Measurements from ENCODE around the gene SP2.
A peak's percentile ranks its signal among the peaks of the same experiment; 100 is the strongest.

The SP2 gene

GRCh38 chr17:47884427-47884740 is 11.7 kb upstream of the SP2 start:
- Histone ChIP-seq H3K36me3 (ENCODE audit: control insufficient read depth, insufficient read depth, low read length) (no peaks in the 10 kb centered on the region), H3K9me3 (ENCODE audit: control insufficient read depth, low read length) (no peaks in the 10 kb centered on the region), H3K4me1 (ENCODE audit: control insufficient read depth, insufficient read depth, low read length) (peaks cover 39% of the 10 kb centered on the region), H3K9ac (ENCODE audit: low read length) (no peak overlapping the region), H3K4me3 (ENCODE audit: low read length) (no peak overlapping the region), H3K27me3 (ENCODE audit: control insufficient read depth, insufficient read depth, low read length) (peaks cover 3% of the 10 kb centered on the region)

DNA sequence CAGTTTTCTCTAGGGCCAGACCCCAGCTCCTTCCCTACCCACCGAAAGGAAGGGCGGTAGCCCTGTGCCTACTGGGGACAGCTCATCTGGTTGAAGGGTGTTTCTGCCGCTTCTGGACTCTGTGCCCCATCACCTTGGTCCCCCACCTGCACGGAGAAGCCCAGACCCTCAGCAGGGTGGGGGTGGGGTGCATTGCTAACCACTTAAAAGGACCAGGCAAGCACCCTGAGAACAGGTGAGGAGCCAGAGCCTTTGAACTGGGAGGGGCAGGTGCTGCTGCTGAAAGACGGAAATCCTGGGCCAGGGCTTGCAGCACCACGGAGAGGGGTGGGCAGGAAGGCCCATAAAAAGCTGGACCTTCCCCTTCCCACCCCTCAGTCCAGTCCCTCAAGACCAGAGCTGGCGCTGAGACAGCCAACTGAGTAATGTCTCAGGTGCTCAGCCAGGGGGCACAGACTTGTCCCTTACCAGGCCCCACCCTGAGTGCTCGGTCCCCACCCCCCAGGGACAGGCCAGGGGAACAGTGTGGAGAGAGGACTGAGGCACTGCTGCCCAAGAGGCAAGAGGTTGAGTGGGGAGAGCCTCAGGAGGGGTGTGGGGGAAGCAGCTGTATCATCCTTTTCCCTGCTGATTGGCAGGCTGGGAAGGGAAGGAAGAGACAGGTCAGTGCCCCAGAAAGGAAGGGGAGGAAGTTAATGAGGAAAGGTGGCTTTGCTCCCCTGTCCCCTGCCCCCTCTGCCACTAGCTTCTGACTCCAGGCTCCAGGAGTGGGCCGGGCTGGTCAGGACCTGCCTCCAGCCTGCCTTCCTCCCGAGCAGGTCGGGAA is 10.9 kb upstream of the SP2 start:
- Histone ChIP-seq H3K27me3 (ENCODE audit: control insufficient read depth, insufficient read depth, low read length) (peaks cover 3% of the 10 kb centered on the region), H3K4me3 (ENCODE audit: low read length) (no peak overlapping the region), H3K9me3 (ENCODE audit: control insufficient read depth, low read length) (no peaks in the 10 kb centered on the region), H3K9ac (ENCODE audit: low read length) (no peak overlapping the region), H3K4me1 (ENCODE audit: control insufficient read depth, insufficient read depth, low read length) (peaks cover 39% of the 10 kb centered on the region), H3K36me3 (ENCODE audit: control insufficient read depth, insufficient read depth, low read length) (no peaks in the 10 kb centered on the region)

- Histone ChIP-seq H3K4me1 (ENCODE audit: control insufficient read depth, insufficient read depth, low read length) (peaks cover 25% of the 10 kb centered on the region), H3K27me3 (ENCODE audit: control insufficient read depth, insufficient read depth, low read length) (no peaks in the 10 kb centered on the region), H3K4me3 (ENCODE audit: low read length) (no peak overlapping the region), H3K9ac (ENCODE audit: low read length) (no peak overlapping the region), H3K9me3 (ENCODE audit: control insufficient read depth, low read length) (no peaks in the 10 kb centered on the region), H3K36me3 (ENCODE audit: control insufficient read depth, insufficient read depth, low read length) (no peaks in the 10 kb centered on the region)
These were observed 7.7 kb upstream of the SP2 start for GRCh38 chr17:47888293-47888692.

- no peaks in the 10 kb centered on the region for H3K27me3 ChIP-seq (ENCODE audit: control insufficient read depth, insufficient read depth, low read length)
- no peak overlapping the region for H3K4me3 ChIP-seq (ENCODE audit: low read length)
- peaks cover 25% of the 10 kb centered on the region for H3K4me1 ChIP-seq (ENCODE audit: control insufficient read depth, insufficient read depth, low read length)
- no peaks in the 10 kb centered on the region for H3K36me3 ChIP-seq (ENCODE audit: control insufficient read depth, insufficient read depth, low read length)
- no peak overlapping the region for H3K9ac ChIP-seq (ENCODE audit: low read length)
- H3K9me3 ChIP-seq (ENCODE audit: control insufficient read depth, low read length) = no peaks in the 10 kb centered on the region
These were observed 6.1 kb upstream of the SP2 start for GRCh38 chr17:47889734-47890529.

DNA sequence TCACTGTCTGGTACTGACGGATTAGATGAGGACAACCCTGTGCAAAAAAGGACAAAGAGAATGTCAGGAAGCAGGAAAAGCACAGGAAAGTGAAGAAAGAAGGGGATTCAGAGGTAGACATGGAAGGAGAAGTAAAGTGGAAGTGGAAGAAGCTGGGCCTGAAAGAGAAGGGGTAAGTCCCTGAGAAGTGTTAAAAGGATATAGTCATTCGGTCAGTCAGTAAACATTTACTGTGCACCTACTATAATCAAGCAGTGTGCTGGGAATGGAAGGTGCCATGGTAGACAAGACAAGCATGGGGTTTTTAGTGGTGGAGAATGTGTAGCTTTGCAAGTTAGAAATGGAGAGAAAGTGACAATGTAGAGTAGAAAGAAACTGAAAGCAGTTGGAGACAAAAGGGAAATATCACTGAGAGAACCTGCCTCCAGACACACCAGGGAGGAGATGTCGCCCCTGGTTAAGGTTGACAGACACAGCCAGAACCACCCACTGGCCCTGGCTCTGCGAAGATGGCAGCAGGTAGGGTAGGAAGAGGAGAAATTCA is 4.4 kb upstream of the SP2 start:
- H3K36me3 ChIP-seq (ENCODE audit: control insufficient read depth, insufficient read depth, low read length) = no peaks in the 10 kb centered on the region
- H3K27me3 ChIP-seq (ENCODE audit: control insufficient read depth, insufficient read depth, low read length) = no peaks in the 10 kb centered on the region

GRCh38 chr17:47894498-47895346 is 1.3 kb upstream of the SP2 start:
- Histone ChIP-seq H3K4me3 (ENCODE audit: low read length) (peak overlapping the region; percentile 86), H3K36me3 (ENCODE audit: control insufficient read depth, insufficient read depth, low read length) (no peaks in the 10 kb centered on the region), H3K9me3 (ENCODE audit: control insufficient read depth, low read length) (no peaks in the 10 kb centered on the region), H3K4me1 (ENCODE audit: control insufficient read depth, insufficient read depth, low read length) (peaks cover 19% of the 10 kb centered on the region), H3K27me3 (ENCODE audit: control insufficient read depth, insufficient read depth, low read length) (no peaks in the 10 kb centered on the region), H3K9ac (ENCODE audit: low read length) (peak overlapping the region; percentile 87)

More for the DNA sequence above, 4.4 kb upstream of the SP2 start:
- Histone ChIP-seq H3K4me3 (ENCODE audit: low read length) (no peak overlapping the region), H3K9ac (ENCODE audit: low read length) (no peak overlapping the region), H3K9me3 (ENCODE audit: control insufficient read depth, low read length) (no peaks in the 10 kb centered on the region), H3K4me1 (ENCODE audit: control insufficient read depth, insufficient read depth, low read length) (peaks cover 19% of the 10 kb centered on the region)

GRCh38 chr17:47895347-47895855 is 635 bp upstream of the SP2 start:
- H3K36me3 ChIP-seq (ENCODE audit: control insufficient read depth, insufficient read depth, low read length) = no peaks in the 10 kb centered on the region
- no peaks in the 10 kb centered on the region for H3K9me3 ChIP-seq (ENCODE audit: control insufficient read depth, low read length)
- H3K4me3 ChIP-seq (ENCODE audit: low read length) = peak overlapping the region; percentile 86
- H3K4me1 ChIP-seq (ENCODE audit: control insufficient read depth, insufficient read depth, low read length) = peaks cover 19% of the 10 kb centered on the region
- no peaks in the 10 kb centered on the region for H3K27me3 ChIP-seq (ENCODE audit: control insufficient read depth, insufficient read depth, low read length)
- peak overlapping the region; percentile 87 for H3K9ac ChIP-seq (ENCODE audit: low read length)

GRCh38 chr17:47896672-47897490 is 845 bp downstream of the SP2 start:
- Histone ChIP-seq H3K4me3 (ENCODE audit: low read length) (peak overlapping the region; percentile 98), H3K36me3 (ENCODE audit: control insufficient read depth, insufficient read depth, low read length) (no peaks in the 10 kb centered on the region), H3K27me3 (ENCODE audit: control insufficient read depth, insufficient read depth, low read length) (no peaks in the 10 kb centered on the region), H3K9me3 (ENCODE audit: control insufficient read depth, low read length) (no peaks in the 10 kb centered on the region), H3K9ac (ENCODE audit: low read length) (peak overlapping the region; percentile 96), H3K4me1 (ENCODE audit: control insufficient read depth, insufficient read depth, low read length) (peaks cover 19% of the 10 kb centered on the region)

DNA sequence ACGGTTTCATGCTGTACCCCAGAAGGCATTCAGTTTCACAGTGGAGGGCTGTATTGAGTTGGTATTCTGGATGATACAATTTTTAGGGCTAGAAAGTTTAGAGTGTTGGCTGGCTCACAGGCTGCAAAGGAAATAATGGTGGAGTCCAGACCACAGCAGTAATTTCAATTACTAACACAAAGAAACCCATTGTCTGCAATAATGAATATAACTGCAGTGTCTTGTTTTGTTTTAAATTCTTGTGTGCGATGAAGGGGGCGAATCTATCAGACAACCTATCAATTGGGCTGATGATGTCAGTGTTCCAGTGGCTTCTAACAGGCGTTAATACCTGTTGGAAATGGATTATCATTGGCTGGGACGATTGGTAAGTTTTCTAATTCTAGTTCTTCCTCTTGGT is 1.5 kb downstream of the SP2 start:
- Histone ChIP-seq H3K9me3 (ENCODE audit: control insufficient read depth, low read length) (no peaks in the 10 kb centered on the region), H3K4me1 (ENCODE audit: control insufficient read depth, insufficient read depth, low read length) (peaks cover 19% of the 10 kb centered on the region), H3K27me3 (ENCODE audit: control insufficient read depth, insufficient read depth, low read length) (no peaks in the 10 kb centered on the region), H3K4me3 (ENCODE audit: low read length) (no peak overlapping the region), H3K9ac (ENCODE audit: low read length) (peak overlapping the region; percentile 96), H3K36me3 (ENCODE audit: control insufficient read depth, insufficient read depth, low read length) (no peaks in the 10 kb centered on the region)

GRCh38 chr17:47898241-47898640 is 2.2 kb downstream of the SP2 start:
- Histone ChIP-seq H3K4me1 (ENCODE audit: control insufficient read depth, insufficient read depth, low read length) (peaks cover 19% of the 10 kb centered on the region), H3K9me3 (ENCODE audit: control insufficient read depth, low read length) (no peaks in the 10 kb centered on the region), H3K4me3 (ENCODE audit: low read length) (no peak overlapping the region), H3K36me3 (ENCODE audit: control insufficient read depth, insufficient read depth, low read length) (no peaks in the 10 kb centered on the region), H3K9ac (ENCODE audit: low read length) (no peak overlapping the region), H3K27me3 (ENCODE audit: control insufficient read depth, insufficient read depth, low read length) (no peaks in the 10 kb centered on the region)

DNA sequence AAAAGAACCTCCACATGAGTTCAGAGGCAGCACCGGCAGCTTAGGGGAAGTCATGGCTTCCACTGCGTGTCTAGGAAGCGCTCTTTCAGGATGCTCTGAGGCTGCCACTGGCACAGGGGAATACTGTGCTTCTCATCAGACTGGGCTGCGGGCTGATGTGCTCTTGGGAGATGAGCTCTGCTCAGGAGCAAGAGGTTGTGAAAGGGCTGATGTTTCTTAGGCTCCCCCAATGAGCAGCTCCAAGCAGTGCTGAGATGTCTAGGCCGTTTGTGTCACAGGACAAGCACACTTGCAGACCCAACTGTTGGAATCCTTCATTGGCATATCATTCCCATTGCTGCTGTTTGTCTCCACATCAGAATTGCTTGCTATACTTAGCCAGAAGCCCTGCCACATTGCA is 3.6 kb downstream of the SP2 start:
- H3K9me3 ChIP-seq (ENCODE audit: control insufficient read depth, low read length) = no peaks in the 10 kb centered on the region
- H3K9ac ChIP-seq (ENCODE audit: low read length) = no peak overlapping the region
- no peaks in the 10 kb centered on the region for H3K36me3 ChIP-seq (ENCODE audit: control insufficient read depth, insufficient read depth, low read length)
- no peaks in the 10 kb centered on the region for H3K27me3 ChIP-seq (ENCODE audit: control insufficient read depth, insufficient read depth, low read length)
- peaks cover 5% of the 10 kb centered on the region for H3K4me1 ChIP-seq (ENCODE audit: control insufficient read depth, insufficient read depth, low read length)
- H3K4me3 ChIP-seq (ENCODE audit: low read length) = no peak overlapping the region

Measured in mucosa of stomach (tissue), 1 donor.